Testis (tissue), 2 donors: ENCODE measurements around the gene CDK13.

Experiments
- CTCF ChIP-seq, 3 experiments: fragments of 450-650 bp in 2 of 3; fragments of 200-600 bp in 1 of 3; sonication (generic) in 1 of 3; IDR thresholded peaks; one replicate each; pipeline ENCODE4 v1.5.1; 2016 to 2019; ENCODE audit warnings: antibody characterized with exemption in 3 of 3, mild to moderate bottlenecking in 2 of 3, moderate library complexity in 1 of 3
- POLR2A ChIP-seq: fragments of 450-650 bp; IDR thresholded peaks from one replicate; pipeline ENCODE4 v1.6.1; 2017; ENCODE audit warnings: antibody characterized with exemption, mild to moderate bottlenecking, moderate library complexity

GRCh38 chr7:39978230-39978934 is 28.3 kb downstream of the CDK13 start:
- TF ChIP-seq CTCF (IDR thresholded peaks at IDR 0.05) (no peak), POLR2A (no peak)
